NCI-H1105 treated with DMSO at 0.1 percent for 48 hours (cell line): ENCODE results near the gene MTG2.

Experiments
- DNase-seq: peaks from one replicate; lab custom pipeline; 2025; lab: John Stamatoyannopoulos, UW

MTG2 gene

DNA sequence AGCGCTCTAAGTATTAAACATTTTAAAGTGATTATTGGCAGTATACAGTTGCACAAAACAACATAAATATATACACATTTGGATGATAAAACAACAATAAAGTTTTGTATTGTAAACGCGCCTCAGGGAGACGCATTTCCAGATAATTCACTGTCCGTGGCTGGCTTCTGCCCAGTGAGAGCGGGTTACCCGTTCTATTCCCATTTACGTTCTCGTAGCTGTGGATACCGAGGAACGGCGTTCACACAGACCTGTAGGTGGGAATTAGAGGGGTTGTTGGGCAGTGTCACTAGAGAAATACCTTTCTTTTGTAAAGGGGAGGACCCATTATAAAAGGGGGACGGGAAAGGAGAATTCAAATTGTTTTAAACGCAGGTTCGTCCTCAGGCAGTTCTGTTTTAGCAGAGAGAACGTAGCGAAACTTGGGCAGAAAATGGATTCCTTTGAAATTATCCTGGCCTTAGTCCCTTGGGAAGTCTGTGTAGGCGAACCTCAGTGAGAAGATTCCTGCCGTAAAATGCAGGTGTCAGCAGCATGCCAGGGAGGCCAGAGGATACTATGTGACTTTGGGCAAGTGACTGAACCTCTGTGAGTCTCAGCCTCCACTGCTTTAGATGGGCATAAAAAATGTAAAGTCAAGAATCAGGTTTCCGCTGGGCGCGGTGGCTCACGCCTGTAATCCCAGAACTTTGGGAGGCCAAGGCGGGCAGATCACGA is 756 bp downstream of the MTG2 start:
- no peak for DNase-seq

DNA sequence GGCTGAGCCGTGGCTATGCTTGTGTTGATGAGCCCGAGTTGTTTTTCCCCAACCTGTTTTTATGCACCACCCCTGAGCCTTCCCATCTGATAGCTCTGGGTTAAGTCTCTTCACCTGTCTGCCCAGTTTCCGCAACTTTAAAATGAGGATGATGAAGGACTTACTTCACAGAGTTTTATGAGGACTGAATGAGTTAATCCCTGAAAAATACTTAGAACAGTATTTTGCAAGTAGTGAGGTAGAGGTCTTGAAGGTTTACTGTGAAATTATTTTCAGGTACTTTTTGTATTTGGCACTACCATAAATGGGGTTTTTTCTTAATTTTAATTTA is 3.2 kb downstream of the MTG2 start:
- DNase-seq: no peak

DNA sequence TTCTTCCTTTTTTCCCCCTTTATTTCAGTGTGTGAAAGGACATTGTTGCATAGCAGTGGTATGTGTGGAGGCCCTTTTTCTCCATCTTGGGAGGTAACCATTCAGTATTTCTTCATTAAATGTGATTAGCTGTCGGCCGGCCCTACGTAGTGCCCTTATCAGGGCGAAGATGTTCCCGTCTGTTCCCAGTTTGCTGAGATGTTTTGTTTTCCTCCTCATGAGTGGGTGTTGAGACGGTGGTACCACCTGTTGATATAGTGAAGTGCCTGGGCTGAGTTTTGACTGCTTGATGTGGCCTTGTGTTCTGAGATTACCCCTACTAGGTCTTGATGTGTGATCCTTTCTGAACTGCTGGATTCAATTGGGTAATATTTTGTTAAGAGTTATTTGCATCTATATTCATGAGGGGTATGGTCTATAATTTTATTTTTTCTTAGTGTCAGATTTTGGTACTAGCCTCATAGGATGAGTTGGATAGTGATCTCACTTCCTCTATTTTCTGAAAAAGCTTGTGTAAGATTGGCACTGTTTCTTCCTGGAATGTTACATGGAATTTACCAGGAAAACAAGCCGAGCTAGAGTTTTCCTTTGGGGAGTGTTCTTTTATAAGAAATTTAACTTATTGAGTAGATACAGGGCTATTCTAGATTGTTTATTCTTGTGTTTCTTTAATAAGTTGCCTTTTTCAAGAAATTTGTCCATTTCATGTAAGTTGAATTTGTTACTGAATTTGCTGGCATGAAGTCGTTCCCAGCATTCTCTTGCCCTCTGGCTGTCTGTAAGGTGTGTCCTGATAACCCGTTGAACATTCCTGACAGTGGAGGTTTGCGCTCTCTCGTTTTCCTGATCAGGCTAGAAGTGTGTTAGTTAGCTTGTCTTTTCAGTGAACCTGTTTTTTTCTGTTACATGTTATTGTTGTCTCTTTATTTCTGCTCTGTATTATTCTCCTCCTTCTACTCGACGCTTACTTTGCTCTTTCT is 4.3 kb downstream of the MTG2 start:
- DNase-seq: no peak

DNA sequence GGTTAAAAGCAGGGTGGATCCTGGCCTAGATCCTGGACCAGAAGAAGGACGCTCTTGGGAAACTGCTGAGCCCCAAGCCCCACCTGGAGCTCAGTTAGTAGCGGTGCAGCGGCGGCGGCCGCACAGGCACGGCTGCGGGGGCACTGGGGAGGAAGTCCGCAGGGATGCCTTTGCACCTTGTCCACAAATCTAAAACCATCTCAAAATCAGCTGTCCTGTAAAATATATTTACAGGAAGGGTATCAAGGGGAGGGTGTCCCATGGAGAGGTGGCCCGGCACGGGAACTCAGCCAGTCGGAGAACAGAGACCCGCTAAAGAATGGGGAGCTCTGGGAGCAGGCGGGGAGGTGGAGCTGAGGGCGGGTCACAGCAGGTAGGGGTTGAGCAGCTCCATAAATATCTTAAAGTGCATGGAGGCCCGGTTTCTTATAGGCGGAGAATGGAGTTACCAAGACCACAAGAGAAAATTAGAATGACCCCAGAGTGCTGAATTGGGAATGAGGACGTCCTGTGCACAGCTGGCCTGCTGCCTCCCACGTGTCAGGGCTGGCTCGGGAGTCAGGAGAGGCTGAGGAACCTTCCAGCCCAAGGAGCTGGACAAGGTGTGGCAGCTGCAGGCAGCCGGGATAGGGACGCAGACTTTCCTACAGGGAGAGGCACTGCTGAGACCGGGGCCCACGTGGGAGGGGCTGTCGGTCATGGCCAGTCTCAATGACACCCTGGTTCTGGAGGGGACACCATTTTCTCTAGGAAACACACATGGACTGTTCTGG is 8.0 kb downstream of the MTG2 start:
- DNase-seq: no peak

DNA sequence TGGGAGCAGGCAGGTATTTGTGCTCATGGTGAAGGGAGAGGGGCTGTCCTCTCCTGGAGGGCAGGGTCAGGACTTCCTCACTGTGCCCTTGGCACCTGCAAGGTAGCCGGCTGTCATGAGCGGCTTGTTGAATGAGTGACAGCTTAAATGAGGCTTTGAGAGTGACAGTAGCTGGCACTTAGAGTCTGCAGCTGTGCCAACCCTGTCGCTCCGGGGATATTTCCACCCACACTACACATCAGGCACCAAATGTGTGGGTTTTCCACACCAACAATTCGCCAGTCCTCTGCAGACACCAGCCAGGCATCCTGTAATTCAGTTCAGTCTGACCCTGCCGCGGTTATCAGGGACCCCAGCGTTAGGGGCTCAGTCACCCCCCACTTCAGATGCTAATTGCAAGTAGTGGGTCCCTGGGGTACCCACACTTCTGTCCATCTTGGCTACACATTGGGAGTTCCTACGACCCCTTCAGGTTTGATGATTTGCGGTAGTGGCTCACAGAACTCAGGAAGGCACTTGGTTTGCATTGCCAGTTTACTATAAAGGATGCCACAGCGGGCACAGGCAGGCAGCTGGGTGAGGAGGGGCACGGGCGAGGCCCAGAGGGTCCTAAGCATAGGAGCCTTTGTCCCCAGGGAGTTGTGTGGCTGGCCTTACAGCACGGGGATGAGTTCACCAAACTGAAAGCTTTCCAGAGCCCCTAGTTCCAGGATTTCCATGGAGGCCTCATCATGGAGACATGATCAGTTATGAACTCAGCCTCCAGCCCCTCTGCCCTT is 9.1 kb downstream of the MTG2 start:
- DNase-seq: no peak

DNA sequence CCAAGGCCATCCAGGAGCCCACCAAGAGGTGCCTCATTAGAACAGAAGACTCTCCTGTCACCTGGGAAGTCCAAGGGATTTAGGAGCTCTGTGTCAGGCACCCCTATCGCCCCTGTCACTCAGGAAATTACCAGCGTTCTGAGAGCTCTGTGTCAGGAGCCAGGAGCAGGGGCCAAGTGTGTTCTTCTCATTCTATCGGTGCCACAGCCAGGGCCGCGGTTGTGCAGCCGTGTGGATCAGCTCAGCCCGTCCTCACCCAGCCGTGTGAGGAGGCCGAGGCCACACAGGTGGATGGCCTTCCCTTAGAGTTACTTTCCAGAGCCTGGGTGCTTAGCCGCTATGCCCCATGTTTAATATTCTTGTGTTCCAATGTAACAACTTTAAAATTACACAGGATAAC is 9.8 kb downstream of the MTG2 start:
- DNase-seq: no peak

DNA sequence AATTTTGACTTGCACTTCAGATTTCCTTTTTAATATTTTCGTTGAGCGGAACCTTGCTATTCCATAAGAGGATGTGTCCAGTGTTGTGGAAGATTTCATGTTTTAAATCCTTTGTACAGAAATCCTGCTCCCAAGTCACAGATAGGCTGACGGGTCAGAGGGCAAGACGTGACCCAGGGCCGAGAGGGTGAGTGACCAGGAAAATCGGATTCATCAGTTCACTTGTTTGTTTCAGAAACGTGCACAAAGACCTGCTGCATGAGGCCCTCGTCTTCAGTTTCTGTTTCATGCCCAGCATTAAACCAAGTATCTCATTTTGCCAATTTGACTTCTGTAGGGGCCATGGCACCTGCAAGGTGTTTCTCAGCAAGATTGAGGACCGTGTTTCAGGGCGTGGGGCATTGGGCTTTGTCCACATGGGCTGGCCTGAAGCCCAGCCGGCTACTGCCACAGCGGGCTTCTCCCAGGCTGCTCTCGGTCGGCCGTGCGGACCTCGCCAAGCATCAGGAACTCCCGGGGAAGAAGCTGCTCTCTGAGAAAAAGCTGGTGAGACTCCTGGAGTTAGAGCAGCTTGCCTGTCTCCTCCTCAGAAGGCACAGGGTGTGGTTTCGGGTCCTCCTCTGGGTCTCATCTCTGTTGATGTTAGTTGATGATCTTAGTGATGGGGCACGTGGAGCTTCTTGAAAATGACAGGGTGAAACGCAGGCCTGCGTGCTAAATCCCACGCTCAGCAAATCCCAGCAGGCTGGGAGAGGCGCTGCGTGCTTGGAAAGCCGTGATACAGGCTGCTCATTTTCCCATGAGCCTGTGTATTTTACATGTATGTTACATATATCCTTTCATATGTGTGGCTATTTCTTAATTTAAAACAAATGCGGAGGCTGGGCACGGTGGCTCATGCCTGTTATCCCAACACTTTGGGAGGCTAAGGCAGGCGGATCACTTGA is 10.5 kb downstream of the MTG2 start:
- DNase-seq: no peak

DNA sequence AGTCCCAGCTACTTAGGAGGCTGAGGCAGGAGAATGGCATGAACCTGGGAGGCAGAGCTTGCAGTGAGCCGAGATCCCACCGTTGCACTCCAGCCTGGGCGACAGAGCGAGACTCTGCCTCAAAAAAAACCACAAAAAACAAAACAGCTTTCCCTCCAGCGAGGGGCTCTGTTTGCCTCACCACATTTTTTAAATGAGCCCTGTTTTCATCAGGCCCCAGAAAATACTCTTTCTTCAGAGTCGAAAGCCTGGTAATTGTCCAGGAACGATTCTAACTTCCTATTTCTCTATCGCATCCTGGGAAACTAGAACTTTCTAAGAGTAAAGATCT is 12.2 kb downstream of the MTG2 start:
- DNase-seq: no peak

DNA sequence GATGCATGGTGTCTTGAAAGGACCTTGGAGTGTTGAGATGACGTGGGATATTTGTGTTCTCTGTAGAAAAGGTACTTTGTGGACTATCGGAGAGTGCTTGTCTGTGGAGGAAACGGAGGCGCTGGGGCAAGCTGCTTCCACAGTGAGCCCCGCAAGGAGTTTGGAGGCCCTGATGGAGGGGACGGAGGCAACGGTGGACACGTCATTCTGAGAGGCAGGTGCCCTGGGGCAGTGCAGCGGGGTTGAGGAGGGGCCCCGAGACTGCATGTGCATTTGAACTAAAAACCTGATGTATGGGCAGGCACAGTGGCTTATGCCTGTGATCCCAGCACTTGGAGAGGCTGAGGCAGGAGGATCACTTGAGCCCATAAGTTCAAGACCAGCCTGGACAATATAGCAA is 12.9 kb downstream of the MTG2 start:
- DNase-seq: no peak

DNA sequence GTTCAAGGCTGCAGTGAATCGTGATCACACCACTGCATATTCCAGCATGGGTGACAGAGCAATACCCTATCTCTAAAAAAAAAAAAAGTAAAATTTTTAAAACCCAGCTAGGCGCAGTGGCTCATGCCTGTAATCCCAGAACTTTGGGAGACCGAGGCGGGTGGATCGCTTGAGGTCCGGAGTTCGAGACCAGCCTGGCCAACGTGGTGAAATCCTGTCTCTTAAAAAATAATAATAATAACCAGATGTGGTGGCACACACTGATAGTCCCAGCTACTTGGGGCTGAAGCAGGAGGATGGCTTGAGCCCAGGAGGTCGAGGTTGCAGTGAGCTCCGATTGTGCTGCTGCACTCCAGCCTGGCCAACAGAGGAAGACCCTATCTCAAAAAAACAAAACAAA is 13.5 kb downstream of the MTG2 start:
- DNase-seq: no peak

DNA sequence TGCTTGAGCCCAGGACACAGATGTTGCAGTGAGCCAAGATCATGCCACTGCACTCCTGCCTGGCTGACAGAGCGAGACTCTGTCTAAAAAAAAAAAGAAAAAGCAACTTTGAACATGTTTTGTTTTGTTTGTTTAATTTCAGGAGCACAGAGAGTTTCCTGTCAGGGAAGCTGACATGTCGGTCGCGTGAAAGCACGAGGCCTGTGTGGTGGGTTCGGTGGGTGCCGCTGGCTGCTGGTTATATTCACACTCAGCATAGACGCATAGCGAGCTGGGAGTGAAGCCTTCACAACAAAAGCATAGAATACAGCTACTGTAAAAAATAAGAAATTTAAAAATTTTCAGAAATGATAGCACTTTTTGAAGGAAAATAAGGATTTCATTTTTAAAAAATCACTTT is 14.5 kb downstream of the MTG2 start:
- DNase-seq: no peak

DNA sequence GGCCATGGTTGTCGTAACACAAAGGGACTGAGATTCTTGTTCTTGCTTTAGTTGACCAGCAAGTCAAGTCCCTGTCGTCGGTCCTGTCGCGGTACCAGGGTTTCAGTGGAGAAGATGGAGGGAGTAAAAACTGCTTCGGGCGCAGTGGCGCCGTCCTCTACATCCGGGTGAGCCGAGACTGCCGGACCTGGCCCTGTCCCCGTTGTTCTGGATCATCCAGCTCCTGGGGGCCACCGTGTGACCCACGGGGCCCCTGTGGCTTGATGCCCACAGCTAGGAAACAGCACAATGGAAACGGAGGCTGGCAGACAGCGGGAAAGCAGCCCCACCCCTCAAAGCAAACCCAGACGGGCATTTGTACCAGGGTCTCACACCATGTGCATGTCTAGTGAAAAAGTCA is 15.0 kb downstream of the MTG2 start:
- no peak for DNase-seq

DNA sequence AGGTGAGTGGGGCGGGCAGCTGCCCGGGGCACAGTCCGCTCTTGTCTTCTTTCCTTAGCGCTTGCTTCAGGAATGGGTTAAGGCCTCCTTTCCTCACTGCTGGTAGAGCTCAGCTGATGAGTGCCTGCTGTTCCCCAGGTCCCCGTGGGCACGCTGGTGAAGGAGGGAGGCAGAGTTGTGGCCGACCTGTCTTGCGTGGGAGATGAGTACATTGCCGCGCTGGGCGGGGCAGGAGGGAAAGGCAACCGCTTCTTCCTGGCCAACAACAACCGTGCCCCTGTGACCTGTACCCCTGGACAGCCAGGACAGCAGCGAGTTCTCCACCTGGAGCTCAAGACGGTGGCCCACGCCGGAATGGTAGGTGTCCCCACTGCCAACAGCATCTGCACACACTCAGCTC is 15.7 kb downstream of the MTG2 start:
- DNase-seq: no peak

DNA sequence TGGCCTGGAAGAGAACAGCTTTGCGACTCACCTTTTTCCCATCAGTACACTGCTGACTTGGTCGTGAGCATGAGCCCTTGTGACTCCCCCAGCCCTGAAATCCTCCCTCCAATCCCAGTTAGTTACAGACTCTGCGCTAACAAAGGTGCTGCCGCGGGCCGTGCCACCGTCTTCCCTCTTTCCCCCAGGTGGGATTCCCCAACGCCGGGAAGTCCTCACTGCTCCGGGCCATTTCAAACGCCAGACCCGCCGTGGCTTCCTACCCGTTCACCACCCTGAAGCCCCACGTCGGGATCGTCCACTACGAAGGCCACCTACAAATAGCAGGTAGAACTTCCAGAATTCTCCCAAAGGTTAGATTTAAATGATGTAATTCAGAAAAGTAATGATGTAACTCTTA is 16.1 kb downstream of the MTG2 start:
- no peak for DNase-seq

DNA sequence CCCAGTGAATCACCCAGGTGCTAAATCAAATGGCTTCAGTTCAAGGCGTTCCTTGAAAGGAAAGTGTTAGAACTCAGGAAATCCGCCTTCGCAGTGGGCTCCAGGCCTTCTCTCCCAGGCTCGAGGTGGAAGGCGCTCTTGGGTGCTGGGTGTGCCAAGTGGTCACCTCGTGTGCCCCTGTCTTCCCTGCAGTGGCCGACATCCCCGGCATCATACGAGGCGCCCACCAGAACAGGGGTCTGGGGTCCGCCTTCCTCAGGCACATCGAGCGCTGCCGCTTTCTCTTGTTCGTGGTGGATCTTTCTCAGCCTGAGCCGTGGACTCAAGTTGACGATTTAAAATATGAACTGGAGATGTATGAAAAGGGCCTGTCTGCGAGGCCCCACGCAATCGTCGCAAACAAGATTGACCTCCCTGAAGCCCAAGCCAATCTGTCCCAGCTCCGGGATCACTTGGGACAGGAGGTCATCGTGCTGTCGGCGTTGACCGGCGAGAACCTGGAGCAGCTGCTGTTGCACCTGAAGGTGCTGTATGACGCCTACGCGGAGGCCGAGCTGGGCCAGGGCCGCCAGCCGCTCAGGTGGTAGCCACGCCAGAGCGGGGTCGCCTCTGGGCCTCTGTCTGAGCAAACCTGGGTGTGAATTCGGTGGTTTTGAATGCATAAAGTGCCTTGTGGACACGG is 17.8 kb downstream of the MTG2 start:
- DNase-seq: no peak

DNA sequence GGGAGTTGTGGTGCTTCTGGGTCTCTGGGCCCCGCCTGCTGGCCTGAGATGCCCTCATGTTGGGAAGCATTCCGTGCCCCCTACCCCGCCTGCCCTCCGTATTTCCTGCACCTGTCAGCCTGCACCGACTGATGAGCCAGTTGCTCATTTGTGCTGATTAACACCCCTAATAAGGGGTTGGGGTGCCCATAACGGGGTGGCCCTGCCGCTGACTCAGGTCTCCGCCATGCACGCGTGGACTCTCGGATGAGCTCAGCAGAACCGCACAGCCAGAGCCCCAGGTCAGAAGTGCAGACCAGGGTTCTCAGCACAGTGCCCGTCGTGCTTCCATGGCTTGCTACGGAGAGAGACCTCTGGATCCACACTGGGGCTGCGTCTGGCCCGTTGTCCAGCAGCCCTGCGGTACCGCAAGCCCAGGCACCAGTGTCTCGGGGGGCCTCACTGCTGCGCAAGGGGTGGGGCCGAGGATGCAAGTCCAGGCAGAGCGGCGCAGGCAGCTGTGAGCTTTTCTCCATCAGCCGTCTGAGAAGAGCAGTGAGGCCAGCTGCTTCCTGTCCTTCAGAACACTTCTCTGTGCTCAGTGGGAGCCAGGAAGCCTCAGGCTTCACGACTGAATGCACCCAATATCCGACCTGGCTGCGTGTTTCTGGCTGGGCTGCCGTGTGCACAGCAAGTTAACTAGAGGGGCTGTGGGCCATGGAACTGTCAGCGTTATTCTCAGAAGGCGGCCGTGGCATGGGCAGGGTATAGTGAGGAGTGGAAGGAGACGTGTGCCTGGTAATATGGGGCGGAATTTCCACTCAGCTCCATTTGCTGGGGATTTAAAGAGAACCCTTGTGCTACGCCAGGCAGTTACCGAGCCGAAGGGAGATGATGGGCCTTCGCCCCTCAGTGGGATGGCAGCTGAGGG is 18.6 kb downstream of the MTG2 start:
- DNase-seq: no peak

DNA sequence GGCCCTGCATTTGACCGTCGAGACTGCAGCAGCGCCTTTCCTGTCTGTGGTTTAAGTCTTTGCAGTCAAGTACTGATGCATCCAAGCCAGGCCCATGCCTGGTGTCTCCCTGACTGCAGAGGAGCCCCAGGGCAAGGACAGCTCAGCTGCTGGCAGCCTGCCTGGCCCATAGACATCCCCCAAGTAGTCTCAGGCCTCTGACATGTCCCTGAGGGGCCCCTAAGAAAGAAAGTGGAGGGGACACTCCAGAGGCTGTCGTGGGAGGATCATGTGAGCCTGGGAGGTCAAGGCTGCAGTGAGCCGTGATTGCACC is 19.2 kb downstream of the MTG2 start:
- DNase-seq: no peak

DNA sequence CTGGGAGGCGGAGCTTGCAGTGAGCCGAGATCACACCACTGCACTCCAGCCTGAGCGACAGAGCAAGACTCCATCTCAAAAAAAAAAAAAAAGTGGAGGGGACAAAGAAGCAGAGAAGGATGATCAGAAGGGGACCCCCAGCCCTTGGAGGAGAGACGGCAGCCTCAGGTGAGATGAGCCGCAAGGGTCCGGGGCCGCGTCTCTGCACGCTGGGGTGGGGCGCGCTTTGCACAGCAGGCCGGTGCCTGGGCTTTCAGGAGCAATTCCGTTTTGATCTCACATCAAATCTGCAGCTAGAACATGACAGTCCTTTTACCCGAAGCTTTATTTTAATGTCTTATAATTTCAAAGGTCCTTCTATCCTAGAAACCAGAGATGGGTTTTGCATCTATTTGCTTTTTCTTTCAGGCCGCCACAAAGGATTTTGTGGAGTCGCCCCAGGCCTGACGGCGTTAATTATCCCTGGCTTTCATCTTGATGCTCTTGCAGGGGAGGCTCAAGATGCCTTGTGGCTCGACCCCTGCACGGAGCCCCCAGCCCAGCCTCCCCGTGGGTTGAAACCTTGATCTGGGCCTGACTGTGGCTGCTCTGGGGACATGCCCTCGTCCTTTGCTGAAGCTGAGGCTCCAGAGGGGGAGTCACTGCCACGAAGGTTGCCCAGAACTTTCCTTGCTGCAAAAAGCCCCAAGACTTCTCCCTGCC is 20.0 kb downstream of the MTG2 start:
- no peak for DNase-seq
